Fibroblast of skin of abdomen (primary cell): ENCODE results near the gene CACNB2.
A peak's percentile ranks its signal among the peaks of the same experiment; 100 is the strongest.
"Not testable (repeated sequence)": the region's sequence is repeated elsewhere in the genome, so short reads cannot be mapped to it uniquely, and the experiment has no call there.

Experiments
- DNase-seq: peaks from one replicate; pipeline ENCODE4 v3.0.0-alpha.2; 2013

CACNB2 gene

DNA sequence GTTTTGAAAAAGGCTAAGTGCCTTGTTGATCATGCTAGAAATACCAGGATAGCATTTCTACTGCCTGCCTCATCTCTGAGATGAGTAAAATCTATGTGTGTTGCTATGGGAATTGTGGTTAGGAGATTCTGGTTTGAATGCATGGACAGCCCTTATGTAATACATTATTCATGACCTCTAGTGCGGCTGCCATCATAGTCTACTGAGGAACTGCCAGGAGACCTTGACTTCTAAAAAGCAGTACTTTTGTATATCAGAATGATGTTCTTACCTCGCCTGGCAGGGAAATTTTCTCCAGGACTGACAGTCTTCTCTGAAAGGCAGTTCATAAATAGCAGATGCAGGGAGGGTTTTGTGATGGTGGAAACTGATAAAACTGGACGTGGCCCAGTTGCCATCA is 262.6 kb downstream of the CACNB2 start:
- peak; percentile 17 for DNase-seq

DNA sequence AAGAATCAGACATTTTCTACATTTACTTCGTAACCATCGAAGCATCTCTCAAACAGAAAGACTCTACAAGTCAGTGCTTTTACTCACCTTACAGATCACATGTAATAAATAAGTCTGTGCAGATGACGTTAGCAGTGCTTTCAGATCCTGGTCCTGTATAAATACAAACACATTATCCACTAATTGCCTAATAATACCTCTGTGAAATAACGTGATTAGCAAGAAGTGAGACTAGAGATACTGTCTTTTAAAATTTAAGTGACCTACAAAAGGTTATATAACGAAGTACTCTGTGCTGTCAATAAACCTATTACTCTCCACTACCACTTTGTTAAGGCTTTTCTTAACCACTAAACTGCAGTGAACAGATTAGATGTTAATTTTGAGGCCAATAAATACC is 264.3 kb downstream of the CACNB2 start:
- DNase-seq: no peak

DNA sequence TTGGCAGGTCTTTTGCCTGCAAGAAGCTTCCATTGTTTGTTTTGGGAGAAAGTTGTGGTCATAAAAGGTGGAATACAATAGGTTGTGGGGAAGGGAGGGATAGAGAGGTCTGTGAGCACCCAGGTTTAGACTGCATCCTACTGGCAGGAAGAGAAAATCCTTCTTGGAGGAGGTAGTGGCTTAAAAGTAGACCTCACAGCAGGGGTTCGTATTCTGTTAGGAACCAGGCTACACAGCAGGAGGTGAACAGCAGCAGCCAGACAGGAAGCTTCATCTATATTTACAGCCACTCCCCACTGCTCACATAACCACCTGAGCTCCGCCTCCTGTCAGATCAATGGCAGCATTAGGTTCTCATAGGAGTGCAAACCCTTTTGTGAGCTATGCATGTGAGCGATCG is 265.9 kb downstream of the CACNB2 start:
- no peak for DNase-seq

- no peak for DNase-seq
Observed at GRCh38 chr10:18409599-18410397, 269.6 kb downstream of the CACNB2 start.

DNA sequence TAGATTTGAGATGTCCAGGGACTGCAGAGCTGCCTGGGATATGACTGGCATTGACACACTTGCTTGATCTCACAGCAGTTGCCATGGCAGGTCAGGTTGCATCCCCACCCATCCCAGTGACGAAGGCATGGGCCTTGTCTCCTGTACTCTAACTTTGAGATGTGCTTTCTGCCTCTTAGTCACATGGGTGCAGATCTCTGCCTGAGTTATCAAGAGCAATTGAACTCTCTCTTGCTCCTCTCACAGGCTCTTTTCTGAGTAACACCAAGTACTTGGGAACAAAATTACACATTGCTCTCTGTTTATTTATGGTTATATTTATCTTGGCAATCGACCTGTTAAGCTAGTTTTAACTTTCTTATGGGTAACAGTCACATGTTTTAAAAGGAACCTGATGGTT is 273.8 kb downstream of the CACNB2 start:
- no peak for DNase-seq

- DNase-seq: no peak
Observed at GRCh38 chr10:18417950-18418527, 277.8 kb downstream of the CACNB2 start.

GRCh38 chr10:18418541-18419215 is 278.5 kb downstream of the CACNB2 start:
- peak; percentile 2 for DNase-seq

DNA sequence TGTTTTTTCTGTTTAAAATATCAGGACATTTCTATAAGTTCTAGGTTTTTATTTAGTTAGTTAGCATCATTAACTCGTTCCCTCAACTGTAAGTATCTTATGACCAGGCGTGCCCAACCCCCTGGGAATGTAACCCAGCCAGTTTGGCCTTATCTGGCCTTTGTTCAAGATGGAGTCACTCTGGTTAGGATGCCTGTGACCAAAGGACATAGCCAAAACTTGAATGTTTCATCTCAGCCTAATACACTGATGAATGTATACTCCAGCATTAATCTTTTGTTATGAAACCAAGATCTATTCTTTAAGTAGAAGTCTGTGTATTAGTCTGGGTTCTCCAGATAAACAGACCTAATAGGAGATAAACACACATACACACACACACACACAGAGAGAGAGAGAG is 279.7 kb downstream of the CACNB2 start:
- DNase-seq: no peak

GRCh38 chr10:18421726-18422293 is 281.6 kb downstream of the CACNB2 start:
- DNase-seq: peak; percentile 5

DNA sequence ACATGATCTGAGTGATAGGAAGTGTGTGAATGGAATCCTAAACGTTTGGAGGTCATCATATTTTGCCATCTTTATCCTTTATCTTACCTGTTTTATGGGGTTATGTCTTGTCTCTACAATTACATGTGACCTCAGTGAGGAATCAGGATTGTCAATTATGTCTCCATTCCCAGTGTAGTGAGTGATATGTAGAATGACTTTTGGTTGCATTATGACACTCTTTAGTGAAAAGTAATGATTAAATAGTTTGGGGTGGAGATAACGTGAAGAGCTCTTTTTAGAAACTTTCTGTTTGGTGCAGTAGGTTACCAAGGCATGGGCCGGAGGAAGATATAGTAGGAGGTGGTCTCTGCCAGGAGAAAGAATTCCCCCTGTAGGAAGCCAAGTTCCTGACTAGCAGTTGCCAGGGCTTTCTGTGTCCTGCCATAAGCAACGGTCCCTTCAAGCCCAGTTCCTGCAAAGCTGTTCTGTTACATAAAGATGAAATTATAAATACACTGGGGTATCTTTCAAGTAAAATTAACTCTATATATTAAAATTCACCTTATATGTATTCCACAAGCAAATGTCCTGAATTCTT is 282.9 kb downstream of the CACNB2 start:
- no peak for DNase-seq

DNA sequence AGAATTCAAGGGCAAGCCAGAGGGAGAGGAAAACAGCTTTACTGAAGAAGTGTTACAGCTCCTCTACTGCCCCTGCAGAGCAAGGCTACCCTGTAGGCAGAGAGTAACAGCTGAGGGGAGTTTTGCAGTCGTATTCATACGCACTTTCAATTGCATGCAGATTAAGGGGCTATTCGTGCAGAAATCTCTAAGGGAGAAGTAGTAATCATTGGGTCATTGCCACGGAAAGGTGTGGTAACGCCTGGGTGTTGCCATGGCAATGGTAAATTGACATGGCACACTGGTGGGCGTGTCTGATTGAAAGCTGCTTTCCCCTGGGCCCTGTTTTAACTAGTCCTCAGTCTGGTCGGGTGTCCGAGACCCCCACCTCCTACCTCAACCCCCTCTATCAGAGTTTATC is 284.0 kb downstream of the CACNB2 start:
- no peak for DNase-seq

DNA sequence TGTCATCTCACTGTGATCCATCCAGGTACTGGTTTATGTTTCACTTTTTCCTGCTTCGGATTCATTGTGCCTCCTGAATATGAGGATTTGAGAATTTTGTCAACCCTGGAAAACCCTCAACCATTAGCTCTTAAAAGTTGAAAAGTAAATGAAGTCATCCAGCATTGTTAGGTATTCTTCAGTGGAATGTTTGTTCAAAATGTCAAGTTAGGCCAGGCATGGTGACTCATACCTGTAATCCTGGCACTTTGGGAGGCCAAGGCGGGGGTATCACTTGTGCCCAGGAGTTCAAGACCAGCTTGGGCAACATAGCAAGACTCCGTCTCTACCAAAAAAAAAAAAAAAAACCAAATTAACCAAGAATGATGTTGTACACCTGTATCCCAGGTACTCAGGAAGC is 289.1 kb downstream of the CACNB2 start:
- DNase-seq: no peak

DNA sequence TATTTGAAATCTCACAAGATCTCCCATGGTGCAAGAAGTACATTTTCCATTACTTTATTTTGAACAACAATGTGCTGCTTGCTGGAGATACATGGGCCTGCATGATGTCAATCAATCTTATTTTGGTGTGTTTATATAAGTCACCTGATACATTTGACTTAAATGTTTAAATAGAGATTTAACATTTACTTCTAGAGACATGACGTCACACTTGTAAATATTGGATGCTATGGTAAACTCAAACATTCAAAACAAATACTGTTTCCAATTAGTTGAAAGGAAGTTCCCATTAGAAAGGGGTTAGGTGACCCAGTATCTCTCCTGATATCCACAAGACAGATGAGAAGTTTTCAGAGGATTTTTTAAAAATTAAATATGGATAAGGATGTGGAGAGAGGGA is 296.7 kb downstream of the CACNB2 start:
- no peak for DNase-seq

GRCh38 chr10:18437486-18437885 is 297.3 kb downstream of the CACNB2 start:
- DNase-seq: no peak

- no peak for DNase-seq
Observed at GRCh38 chr10:18438361-18439126, 298.3 kb downstream of the CACNB2 start.

- DNase-seq: no peak
Observed at GRCh38 chr10:18439601-18440000, 299.4 kb downstream of the CACNB2 start.

DNA sequence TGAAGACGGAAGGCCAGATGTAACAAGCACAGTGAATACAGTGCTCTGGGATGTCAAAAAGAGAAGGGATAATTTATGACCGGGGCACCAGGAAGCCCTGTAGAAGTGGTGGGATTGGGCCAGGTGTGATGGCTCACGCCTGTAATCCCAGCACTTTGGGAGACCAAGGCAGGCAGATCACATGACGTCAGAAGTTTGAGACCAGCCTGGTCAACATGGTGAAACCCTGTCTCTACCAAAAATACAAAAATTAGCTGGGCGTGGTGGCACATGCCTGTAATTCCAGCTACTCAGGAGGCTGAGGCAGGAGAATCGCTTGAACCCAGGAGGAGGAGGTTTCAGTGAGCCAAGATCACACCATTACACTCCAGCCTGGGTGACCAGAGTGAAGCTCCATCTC is 305.4 kb downstream of the CACNB2 start:
- DNase-seq: not testable (repeated sequence)

GRCh38 chr10:18446205-18446604 is 306.0 kb downstream of the CACNB2 start:
- no peak for DNase-seq

DNA sequence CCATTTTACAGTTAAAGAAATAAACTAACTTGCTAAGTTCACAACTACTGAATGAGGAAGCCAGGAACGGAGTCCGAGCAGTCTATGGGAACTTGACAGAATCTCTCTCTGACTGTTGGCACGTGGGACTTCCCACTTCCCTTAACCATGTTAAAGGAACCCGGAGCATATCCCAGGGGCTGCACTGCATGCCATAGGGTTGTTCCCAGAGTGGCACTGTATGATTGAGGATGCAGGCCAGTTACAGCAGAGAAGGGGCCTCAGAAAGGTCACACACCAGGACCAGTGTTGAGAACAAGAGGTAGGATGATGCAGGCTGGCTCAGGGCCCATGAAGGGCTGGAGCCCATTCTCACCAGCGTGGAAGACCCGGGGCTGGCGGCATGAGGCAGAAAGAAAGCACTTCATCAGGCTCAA is 309.4 kb downstream of the CACNB2 start:
- no peak for DNase-seq

DNA sequence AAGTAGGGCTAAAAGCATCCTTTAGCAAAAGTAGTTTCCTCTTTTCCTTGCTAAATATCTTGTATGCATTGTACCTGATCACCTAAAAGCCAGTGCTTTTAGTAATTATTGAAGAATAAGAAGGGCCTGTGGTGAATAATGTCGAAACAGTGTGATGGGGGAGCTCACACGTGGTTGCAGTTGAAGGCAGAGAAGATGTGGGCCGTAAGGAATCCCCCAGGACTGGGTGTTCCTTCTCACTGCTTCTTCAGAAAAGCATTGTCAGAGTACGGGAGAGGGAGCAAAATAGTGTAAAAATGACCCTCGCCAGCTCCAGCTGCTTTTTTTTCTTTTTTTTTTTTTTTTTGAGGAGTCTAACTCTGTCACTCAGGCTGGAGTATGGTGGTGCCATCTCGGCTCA is 310.1 kb downstream of the CACNB2 start:
- DNase-seq: no peak

- DNase-seq: no peak
Observed at GRCh38 chr10:18455086-18455884, 315.1 kb downstream of the CACNB2 start.

- DNase-seq: no peak
Observed at GRCh38 chr10:18456984-18457383, 316.8 kb downstream of the CACNB2 start.
